ENCODE data around the gene CAV2.

GRCh38 chr7:116517626-116518025 lies 18.1 kb downstream of the CAV2 start:
- TF ChIP-seq CTCF (conservative IDR thresholded peaks at IDR 0.05) (no peak), EZH2 (IDR thresholded peaks at IDR 0.05; ENCODE audit: low read depth) (no peak)
